Gastrocnemius medialis (tissue), 4 donors: Measurements from ENCODE around the gene DAGLA.

Experiments
- CTCF ChIP-seq, 5 experiments: fragments of 450-650 bp in 3 of 5; fragments of 200-600 bp in 2 of 5; sonication (generic) in 2 of 5; IDR thresholded peaks in 4 of 5; conservative IDR thresholded peaks in 1 of 5; 1 replicate in 4 of 5; 2 replicates in 1 of 5; pipeline ENCODE4 v1.5.1; 2016 to 2019; ENCODE audit warnings: antibody characterized with exemption in 5 of 5, mild to moderate bottlenecking in 3 of 5, moderate library complexity in 3 of 5
- POLR2A ChIP-seq, 2 donors: fragments of 450-650 bp; IDR thresholded peaks; one replicate each; pipeline ENCODE4 v1.6.1; 2017; ENCODE audit warnings: antibody characterized with exemption in 2 of 2, mild to moderate bottlenecking in 2 of 2, moderate library complexity in 2 of 2

DNA sequence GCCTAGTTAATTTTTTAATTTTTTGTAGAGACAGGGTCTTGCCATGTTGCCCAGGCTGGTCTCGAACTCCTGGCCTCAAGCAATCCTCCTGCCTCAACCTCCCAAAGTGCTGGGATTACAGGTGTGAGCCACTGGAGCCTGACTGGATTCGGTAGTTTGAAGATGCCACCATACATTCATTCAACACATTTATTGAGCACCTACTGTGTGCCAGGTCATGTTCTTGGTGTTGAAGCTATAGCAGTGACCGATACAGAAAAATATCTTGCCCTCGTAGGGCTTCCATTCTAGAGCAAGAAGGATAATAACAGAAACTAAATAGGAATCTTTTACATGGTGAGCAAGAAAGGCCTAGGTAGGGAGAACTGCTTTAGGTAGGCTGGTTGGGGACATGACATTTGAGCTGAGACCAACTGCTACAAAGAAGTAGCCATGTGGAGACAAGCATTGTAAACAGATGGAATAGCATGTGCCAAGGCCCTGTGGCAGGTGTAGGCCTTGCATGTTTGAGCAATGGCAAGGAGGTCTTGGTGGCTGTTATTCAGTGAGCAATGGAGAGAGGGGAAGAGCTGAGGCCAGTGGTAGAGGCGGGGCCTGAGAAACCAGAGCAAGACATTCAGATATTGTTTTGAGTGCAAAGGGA is 70.6 kb downstream of the DAGLA start:
- TF ChIP-seq POLR2A (IDR thresholded peaks at IDR 0.05) (no peak), CTCF (IDR thresholded peaks at IDR 0.05 in 4 of 5, conservative IDR thresholded peaks at IDR 0.05 in 1 of 5) (no peak)
